Fibroblast of the conjunctiva (primary cell): ENCODE data around the gene NCBP1.
"Not testable (repeated sequence)": the region's sequence is repeated elsewhere in the genome, so short reads cannot be mapped to it uniquely, and the experiment has no call there.

ENCODE experiments used
- DNase-seq: peaks from one replicate; pipeline ENCODE4 v3.0.0-alpha.2; 2010; ENCODE audit warnings: low read depth

The NCBP1 gene

GRCh38 chr9:97672403-97672802 is 38.8 kb downstream of the NCBP1 start:
- DNase-seq, result no peak

GRCh38 chr9:97673922-97674321 is 40.3 kb downstream of the NCBP1 start:
- DNase-seq, result no peak

- DNase-seq, result no peak
Measured at GRCh38 chr9:97675655-97676054, 42.0 kb downstream of the NCBP1 start.

GRCh38 chr9:97682242-97682641 is 48.6 kb downstream of the NCBP1 start:
- DNase-seq, result no peak

- DNase-seq, result no peak
Measured at GRCh38 chr9:97688654-97689053, 55.0 kb downstream of the NCBP1 start.

- DNase-seq, result no peak
Measured at GRCh38 chr9:97689401-97690180, 56.0 kb downstream of the NCBP1 start.

- DNase-seq, result no peak
Measured at GRCh38 chr9:97694769-97695168, 61.1 kb downstream of the NCBP1 start.

- no peak for DNase-seq
Measured at GRCh38 chr9:97695390-97695789, 61.8 kb downstream of the NCBP1 start.

GRCh38 chr9:97695995-97696802 is 62.6 kb downstream of the NCBP1 start:
- DNase-seq, result no peak

- DNase-seq, result peak; percentile 88
Measured at GRCh38 chr9:97696803-97697601, 63.4 kb downstream of the NCBP1 start, which contains the start of gene XPA. XPA (minus strand) TSS chr9:97697340; CDS start chr9:97697292, 48 bp downstream.

- DNase-seq, result no peak
Measured at GRCh38 chr9:97697837-97698236, 64.2 kb downstream of the NCBP1 start.

- no peak for DNase-seq
Measured at GRCh38 chr9:97698865-97699264, 65.2 kb downstream of the NCBP1 start.

GRCh38 chr9:97699281-97699680 is 65.7 kb downstream of the NCBP1 start:
- not testable (repeated sequence) for DNase-seq

- not testable (repeated sequence) for DNase-seq
Measured at GRCh38 chr9:97699824-97700223, 66.2 kb downstream of the NCBP1 start.

- DNase-seq, result peak; percentile 43
Measured at GRCh38 chr9:97703437-97704344, 70.1 kb downstream of the NCBP1 start.

- DNase-seq, result no peak
Measured at GRCh38 chr9:97704345-97704677, 70.7 kb downstream of the NCBP1 start.

- DNase-seq, result no peak
Measured at GRCh38 chr9:97704851-97705250, 71.2 kb downstream of the NCBP1 start.

- DNase-seq, result no peak
Measured at GRCh38 chr9:97705354-97705950, 71.8 kb downstream of the NCBP1 start.

- DNase-seq, result no peak
Measured at GRCh38 chr9:97706246-97706645, 72.6 kb downstream of the NCBP1 start.

- DNase-seq, result peak; percentile 49
Measured at GRCh38 chr9:97710356-97711222, 77.0 kb downstream of the NCBP1 start.
